SJCRH30 (cell line): ENCODE measurements around the gene LRRC37A. TPM values are rescaled to one million over a fixed set of nuclear protein-coding genes. Genes with fewer than 3 reads are reported as not detected.
"Not testable (repeated sequence)": the region's sequence is repeated elsewhere in the genome, so short reads cannot be mapped to it uniquely, and the experiment has no call there.

Source experiments
- DNase-seq, 2 experiments: peaks; one replicate each; pipeline ENCODE4 v3.0.0-alpha.2; 2015 to 2020
- H3K27ac ChIP-seq: fragments of 250-450 bp; sonication (Bioruptor Pico); 2 replicates; pipeline ENCODE4 v1.5.1; 2020; ENCODE audit warnings: mild to moderate bottlenecking, moderate library complexity
- H3K27me3 ChIP-seq: fragments of 250-450 bp; sonication (Bioruptor Pico); 2 replicates; pipeline ENCODE4 v1.5.1; 2020; ENCODE audit warnings: mild to moderate bottlenecking, moderate library complexity
- H3K36me3 ChIP-seq: fragments of 250-450 bp; sonication (Bioruptor Pico); 2 replicates; pipeline ENCODE4 v1.5.1; 2020; ENCODE audit warnings: mild to moderate bottlenecking, moderate library complexity
- H3K4me1 ChIP-seq: fragments of 250-450 bp; sonication (Bioruptor Pico); 2 replicates; pipeline ENCODE4 v1.5.1; 2020; ENCODE audit warnings: mild to moderate bottlenecking, moderate library complexity
- H3K4me3 ChIP-seq: fragments of 250-450 bp; sonication (Bioruptor Pico); 2 replicates; pipeline ENCODE4 v1.5.1; 2020; ENCODE audit warnings: mild to moderate bottlenecking, moderate library complexity
- H3K9me3 ChIP-seq: fragments of 250-450 bp; sonication (Bioruptor Pico); replicated peaks from 2 replicates; pipeline ENCODE4 v1.5.1; 2020; ENCODE audit warnings: mild to moderate bottlenecking, moderate library complexity
- total RNA-seq: library from RNA; depleted of rRNA; stranded (reverse); fragments of >200 nt; shearing (Covaris generic); gene quantifications from 2 replicates; pipeline ENCODE4 v1.2.3, GENCODE V29; 2014; rRNA removed

The LRRC37A gene
- 3.8 and 4.0 TPM in 2 replicates for total RNA-seq

- H3K4me3 ChIP-seq, H3K4me1 ChIP-seq, H3K27ac ChIP-seq, DNase-seq, H3K36me3 ChIP-seq, H3K9me3 ChIP-seq, H3K27me3 ChIP-seq: not testable (repeated sequence)
These were observed at the start of gene LRRC37A for GRCh38 chr17:46294831-46295230. Gene LRRC37A (plus strand): TSS chr17:46295131. CDS start chr17:46295134, 3 bp downstream.

DNA sequence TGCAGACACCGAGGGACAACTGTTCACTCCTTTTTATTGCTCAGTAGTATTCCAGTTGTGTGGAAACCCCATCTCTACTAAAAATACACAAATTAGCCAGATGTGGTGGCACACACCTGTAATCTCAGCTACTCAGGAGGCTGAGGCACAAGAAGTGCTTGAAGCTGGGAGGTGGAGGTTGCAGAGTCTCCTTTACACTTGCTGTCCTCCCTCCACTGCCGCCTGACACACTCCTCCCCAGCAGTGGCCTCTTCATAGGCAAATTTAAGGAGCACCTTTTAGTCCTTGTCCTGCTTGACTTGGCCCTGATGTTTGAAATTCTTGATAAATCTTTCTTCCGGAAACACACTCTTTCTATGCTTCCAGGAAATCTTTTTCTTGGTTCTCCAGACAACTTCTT, 45.8 kb upstream of the LRRC37A start:
- not testable (repeated sequence) for H3K36me3 ChIP-seq, DNase-seq, H3K4me3 ChIP-seq

GRCh38 chr17:46252804-46253203, 42.1 kb upstream of the LRRC37A start:
- H3K27ac ChIP-seq, H3K9me3 ChIP-seq, H3K36me3 ChIP-seq, H3K27me3 ChIP-seq, H3K4me3 ChIP-seq, H3K4me1 ChIP-seq, DNase-seq: not testable (repeated sequence)

More for the DNA sequence above, 45.8 kb upstream of the LRRC37A start:
- H3K4me1 ChIP-seq, H3K27ac ChIP-seq, H3K27me3 ChIP-seq, H3K9me3 ChIP-seq: not testable (repeated sequence)

GRCh38 chr17:46253722-46254121, 41.2 kb upstream of the LRRC37A start:
- H3K27ac ChIP-seq, H3K36me3 ChIP-seq, H3K9me3 ChIP-seq, H3K4me1 ChIP-seq, H3K27me3 ChIP-seq, H3K4me3 ChIP-seq: not testable (repeated sequence)
- peak; percentile 79 to 86 for DNase-seq

GRCh38 chr17:46254215-46254614, 40.7 kb upstream of the LRRC37A start:
- not testable (repeated sequence) for DNase-seq, H3K4me1 ChIP-seq, H3K27ac ChIP-seq, H3K4me3 ChIP-seq, H3K36me3 ChIP-seq, H3K9me3 ChIP-seq, H3K27me3 ChIP-seq

DNA sequence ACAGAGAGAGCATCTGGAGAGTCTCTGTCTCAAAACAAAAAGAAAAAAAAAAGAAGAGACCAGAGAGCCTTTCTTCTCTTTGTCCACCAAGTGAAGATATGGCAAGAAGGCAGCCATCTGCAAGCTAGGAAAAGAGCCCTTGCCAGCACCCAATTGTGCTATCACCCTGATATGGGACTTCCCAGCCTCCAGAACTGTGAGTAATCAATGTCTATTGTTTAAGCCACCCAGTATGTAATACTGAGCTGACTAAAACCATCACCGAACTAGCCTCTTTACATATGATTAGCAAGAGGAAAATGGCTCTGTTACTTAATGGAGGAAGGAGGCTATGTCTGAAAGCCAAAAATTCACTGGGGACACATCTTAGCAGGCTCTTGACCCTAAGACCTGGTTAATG, 38.6 kb upstream of the LRRC37A start:
- not testable (repeated sequence) for DNase-seq, H3K9me3 ChIP-seq, H3K4me1 ChIP-seq, H3K36me3 ChIP-seq, H3K27me3 ChIP-seq, H3K27ac ChIP-seq, H3K4me3 ChIP-seq

DNA sequence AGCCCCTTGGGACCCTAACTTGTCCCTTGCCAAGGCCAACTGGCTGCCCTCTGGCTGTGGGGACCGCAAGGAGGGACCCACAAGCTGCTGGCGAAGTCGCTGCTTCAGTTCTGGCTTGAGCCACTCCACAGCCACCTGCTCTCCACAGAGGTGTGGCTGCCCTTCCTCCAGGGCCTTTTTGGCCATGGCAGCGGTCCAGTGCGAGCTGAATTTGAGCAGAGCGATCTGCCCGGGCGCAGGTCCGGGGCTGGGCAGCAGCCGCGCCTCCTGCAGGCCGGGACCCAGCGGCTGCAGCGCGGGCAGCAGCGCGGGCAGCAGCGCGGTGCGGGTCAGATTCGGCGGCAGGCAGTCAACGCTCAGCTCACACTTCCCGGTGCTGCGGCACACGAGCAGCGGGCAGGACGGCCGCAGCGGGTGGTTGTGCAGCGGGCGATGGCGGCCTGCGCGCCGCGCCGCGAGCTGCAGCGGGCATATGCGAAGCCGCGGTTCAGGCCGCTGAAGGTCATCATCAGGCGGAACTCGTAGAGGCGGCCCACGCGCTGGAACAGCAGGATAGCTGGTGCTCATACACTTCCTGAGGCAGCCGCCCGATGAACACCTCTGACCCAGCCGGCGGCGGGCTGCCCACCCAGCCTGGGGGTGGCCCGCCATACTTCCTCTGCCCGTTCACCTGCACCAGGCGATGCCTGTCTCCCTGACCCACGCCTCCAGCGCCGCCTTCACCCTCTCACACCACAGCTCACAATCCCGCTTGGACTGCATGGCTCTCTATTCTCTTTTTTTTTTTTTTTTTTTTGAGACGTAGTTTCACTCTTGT, 34.9 kb upstream of the LRRC37A start:
- peaks cover 16% of the 10 kb centered on the region for H3K4me1 ChIP-seq
- H3K36me3 ChIP-seq, H3K4me3 ChIP-seq, H3K27ac ChIP-seq, H3K9me3 ChIP-seq, DNase-seq, H3K27me3 ChIP-seq: not testable (repeated sequence)

DNA sequence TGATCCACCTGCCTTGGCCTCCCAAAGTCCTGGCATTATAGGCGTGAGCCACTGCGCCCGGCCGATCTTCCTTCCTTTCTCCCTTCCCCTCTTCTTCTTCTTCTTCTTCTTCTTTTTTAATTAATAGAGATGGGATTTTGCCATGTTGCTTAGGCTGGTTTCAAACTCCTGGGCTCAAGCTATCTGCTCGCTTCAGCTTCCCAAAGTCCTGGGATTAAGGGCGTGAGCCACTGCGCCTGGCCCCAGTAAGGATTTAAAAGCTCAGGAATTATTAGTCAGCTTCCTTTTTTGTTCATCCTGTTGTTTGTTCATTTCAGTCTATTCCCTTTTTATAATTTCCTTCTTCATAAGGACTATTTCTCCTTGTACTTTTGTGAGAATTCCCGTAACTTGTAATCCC, 32.7 kb upstream of the LRRC37A start:
- no peaks in the 10 kb centered on the region for H3K9me3 ChIP-seq
- H3K4me1 ChIP-seq, result peaks cover 20% of the 10 kb centered on the region
- no peak for DNase-seq
- no peaks in the 10 kb centered on the region for H3K36me3 ChIP-seq
- no peak overlapping the region for H3K27ac ChIP-seq
- no peaks in the 10 kb centered on the region for H3K27me3 ChIP-seq
- H3K4me3 ChIP-seq, result no peak overlapping the region

DNA sequence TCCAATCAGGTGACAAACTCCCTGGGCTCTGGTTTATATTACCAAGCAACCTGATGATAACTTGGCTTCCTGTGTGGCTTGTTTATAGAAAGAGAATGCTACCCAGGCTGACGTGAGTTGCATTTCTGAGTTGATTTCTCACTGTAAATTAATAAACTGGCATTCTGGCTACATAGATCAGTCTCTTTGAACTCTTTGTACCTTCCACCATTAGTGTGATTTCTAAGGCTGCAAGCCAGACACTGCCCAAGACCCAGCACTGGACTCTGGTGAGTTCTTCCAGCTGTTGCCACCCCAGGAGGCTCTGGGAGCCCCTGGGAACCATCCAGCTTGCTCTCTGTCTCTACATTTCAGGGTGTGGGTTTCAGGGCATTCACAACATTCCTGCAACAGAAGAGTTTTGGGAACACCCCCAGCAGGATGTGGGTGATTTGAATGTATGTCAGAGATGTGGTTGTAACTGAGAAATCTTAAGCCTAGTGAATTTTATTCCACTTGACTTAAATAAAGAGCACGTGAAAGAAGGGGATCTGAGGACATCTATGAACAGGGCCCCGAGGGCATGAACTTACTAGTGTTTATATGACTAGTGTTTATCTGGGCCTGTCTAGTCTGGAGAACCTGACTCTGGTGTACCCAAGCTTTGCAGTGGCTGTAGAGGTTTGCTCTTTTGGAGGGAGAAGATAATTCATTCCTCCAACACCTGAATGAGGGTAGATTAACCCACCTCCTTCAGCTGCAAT, 30.3 kb upstream of the LRRC37A start:
- Histone ChIP-seq H3K36me3 (no peaks in the 10 kb centered on the region), H3K9me3 (no peaks in the 10 kb centered on the region), H3K27ac (peak overlapping the region; percentile 33), H3K4me1 (peaks cover 26% of the 10 kb centered on the region), H3K27me3 (peaks cover 6% of the 10 kb centered on the region), H3K4me3 (no peak overlapping the region)
- peak; percentile 85 to 87 for DNase-seq

- H3K9me3 ChIP-seq, H3K27me3 ChIP-seq, H3K36me3 ChIP-seq: not testable (repeated sequence)
- Histone ChIP-seq H3K4me3 (peak overlapping the region; percentile 86), H3K27ac (peak overlapping the region; percentile 49; the same call in 1 of the 2 replicates), H3K4me1 (peaks cover 26% of the 10 kb centered on the region)
- peak in 1 of 2 experiments; percentile 44 for DNase-seq
These were observed 28.8 kb upstream of the LRRC37A start for GRCh38 chr17:46266063-46266655.

GRCh38 chr17:46266656-46267544, 28.0 kb upstream of the LRRC37A start:
- H3K4me1 ChIP-seq, result peaks cover 26% of the 10 kb centered on the region
- peak overlapping the region; percentile 86 for H3K4me3 ChIP-seq

DNA sequence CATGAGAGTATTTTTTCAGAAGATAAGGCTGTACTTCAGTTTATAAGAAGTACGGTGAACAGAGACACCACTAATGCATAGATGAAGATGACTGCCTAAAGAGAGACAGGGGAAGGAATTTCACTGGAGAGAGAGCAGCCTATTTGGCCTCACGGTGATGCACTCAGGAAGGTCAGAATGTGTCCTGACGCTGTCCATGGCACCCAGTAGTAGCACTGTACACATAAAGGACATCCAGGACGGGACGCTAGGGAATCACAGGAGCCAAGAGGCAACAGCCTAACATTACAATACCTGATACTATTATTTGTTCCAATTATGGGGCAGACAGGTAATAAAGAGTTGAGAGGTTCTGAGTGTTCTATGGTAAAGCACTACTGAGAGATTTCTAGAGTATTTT, 24.9 kb upstream of the LRRC37A start:
- Histone ChIP-seq H3K36me3 (no peaks in the 10 kb centered on the region), H3K4me3 (no peak overlapping the region), H3K27me3 (peaks cover 6% of the 10 kb centered on the region), H3K27ac (no peak overlapping the region), H3K4me1 (peaks cover 10% of the 10 kb centered on the region), H3K9me3 (no peaks in the 10 kb centered on the region)
- DNase-seq, result no peak

More at GRCh38 chr17:46266656-46267544, 28.0 kb upstream of the LRRC37A start:
- peaks cover 6% of the 10 kb centered on the region for H3K27me3 ChIP-seq
- H3K36me3 ChIP-seq, result no peaks in the 10 kb centered on the region
- peak; percentile 78 to 91 for DNase-seq
- peak overlapping the region; percentile 56 for H3K27ac ChIP-seq
- H3K9me3 ChIP-seq, result no peaks in the 10 kb centered on the region

- DNase-seq, result no peak
- Histone ChIP-seq H3K4me1 (peaks cover 3% of the 10 kb centered on the region; the same call in 1 of the 2 replicates), H3K36me3 (no peaks in the 10 kb centered on the region), H3K27ac (no peak overlapping the region), H3K4me3 (no peak overlapping the region), H3K9me3 (no peaks in the 10 kb centered on the region), H3K27me3 (no peaks in the 10 kb centered on the region)
These were observed 21.2 kb upstream of the LRRC37A start for GRCh38 chr17:46273541-46274236.

DNA sequence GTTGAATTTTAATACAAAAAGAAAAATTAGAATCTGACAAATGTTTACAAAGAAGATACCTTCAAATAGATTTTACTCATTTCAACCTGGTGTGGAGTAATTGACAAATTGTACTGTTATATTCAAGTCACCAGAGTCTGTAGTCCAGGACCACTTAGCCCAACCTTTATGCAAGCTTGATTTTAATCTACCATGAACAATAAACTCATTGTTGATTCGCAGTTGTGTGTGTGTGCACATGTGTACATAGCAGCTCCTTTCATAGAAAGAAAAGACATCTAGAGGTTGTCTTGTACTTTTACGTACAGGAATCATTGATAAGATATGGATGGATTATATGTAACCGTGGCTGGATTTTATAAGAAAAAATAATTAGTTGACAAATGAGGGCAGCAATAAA, 20.7 kb upstream of the LRRC37A start:
- no peak for DNase-seq

More for the DNA sequence above, 20.7 kb upstream of the LRRC37A start:
- Histone ChIP-seq H3K36me3 (no peaks in the 10 kb centered on the region), H3K4me3 (no peak overlapping the region), H3K9me3 (no peaks in the 10 kb centered on the region), H3K27ac (no peak overlapping the region), H3K27me3 (no peaks in the 10 kb centered on the region), H3K4me1 (peaks cover 1% of the 10 kb centered on the region; the same call in 1 of the 2 replicates)
